ENCODE measurements around the gene TOMT.

TOMT gene

DNA sequence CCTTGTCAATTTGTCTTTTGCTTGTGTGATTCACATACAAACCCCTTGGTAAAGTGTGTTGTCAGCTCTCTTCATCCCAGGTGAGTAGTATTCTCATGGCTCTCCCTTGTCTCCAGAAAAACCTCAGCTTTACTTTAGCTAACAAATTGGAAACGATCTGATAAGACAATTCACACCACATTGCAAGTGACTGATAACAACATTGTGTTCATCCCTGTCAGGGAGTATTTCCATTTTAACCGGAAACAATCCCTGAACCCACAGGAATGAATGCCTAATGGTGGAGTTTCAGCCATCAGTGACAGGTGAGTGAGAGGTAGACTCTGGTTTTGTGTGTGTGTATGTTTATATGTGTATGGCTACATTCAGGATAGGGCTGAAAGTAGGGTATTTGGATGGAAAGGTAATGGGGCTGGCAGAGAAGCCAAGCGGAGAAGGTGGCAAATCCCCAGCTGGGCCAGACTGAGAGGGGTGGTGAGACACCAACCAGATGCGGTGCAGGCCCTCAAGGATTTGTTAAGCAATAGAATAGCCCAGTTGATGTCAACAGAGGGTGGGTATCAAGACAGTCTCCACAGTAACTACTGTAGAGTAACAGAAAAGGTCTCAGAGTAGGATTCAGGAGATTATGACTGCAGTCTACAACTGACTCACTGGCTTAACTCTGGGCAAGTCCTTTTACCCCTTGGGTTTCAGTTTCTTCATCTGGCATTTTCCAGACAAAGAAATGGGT is 17.5 kb upstream of the TOMT start:
- no peak for DNase-seq

DNA sequence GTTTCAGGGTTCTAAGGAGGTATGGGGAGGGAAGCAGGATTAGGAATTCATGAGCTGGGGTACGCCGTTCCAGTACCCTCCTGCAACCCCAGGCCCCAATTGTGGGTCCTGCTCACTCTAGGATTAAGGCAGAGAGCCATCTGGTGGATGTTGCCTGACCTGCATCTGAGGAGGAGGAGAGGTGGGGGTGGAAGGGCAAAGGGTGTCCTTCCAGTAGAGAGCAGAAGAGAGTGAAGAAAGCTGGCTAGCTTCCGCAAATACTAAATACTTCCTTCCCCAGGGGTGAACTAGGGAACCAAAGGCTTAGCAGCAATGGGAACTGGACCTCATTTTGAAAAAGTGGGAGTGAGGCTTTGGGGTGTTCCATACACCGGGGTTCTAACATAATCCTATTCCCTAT is 14.4 kb upstream of the TOMT start:
- DNase-seq, result peak; percentile 81

DNA sequence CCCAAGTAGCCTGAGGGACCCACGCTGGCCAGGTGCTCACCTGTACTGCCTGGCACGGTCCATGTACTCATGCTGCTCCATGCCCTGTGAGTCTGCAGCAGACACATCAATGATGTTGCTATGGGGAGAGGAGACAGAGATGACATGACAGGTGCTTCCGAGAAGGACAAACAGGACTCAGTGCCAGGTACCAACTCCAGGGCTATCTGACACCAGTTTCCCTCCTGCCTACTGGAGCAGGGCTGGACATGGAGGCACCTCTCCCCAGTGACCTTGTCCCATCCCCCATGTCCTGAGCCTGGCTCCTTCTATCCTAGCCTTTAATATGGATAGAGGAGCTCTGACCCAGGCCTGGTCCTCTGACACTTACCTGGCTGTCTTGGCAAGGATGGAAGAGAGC is 7.0 kb upstream of the TOMT start:
- DNase-seq, result no peak

DNA sequence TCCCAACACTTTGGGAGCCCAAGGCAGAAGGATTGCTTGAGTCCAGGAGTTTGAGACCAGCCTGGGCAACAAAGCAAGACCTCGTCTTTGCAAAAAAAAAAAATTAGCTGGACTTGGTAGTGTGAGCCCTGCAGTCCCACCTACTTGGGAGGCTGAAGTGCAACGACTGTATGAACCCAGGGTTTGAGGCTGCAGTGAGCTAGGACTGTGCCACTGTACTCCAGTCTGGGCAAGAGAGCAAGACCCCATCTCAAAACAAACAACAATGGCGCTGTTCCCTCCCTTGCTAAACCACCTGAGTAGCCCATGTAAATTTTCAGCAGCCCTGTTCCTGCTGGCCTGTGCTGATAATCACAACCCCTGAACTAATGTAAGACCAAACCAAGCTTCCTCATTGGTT is 5.7 kb upstream of the TOMT start:
- no peak for DNase-seq

DNA sequence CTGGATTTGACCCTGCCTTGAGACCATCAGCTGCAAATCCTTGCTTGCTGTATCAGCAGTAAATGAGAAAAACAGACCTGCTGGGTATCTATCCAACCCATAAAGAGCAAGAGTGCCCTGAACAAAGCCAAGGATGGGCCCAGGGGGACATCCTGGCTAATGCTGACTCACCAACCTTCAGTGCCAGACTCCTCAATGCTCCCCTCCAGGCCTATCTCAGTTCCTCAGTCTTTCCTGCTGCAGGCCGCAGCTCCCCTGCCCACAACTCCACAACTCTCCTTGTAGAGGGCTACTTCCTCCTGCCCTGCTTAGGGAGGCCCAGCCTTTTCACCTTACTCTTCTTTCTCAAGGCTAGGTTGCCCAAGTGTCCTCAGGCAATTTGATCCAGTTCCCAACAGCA is 5.3 kb upstream of the TOMT start:
- DNase-seq, result peak; percentile 97

DNA sequence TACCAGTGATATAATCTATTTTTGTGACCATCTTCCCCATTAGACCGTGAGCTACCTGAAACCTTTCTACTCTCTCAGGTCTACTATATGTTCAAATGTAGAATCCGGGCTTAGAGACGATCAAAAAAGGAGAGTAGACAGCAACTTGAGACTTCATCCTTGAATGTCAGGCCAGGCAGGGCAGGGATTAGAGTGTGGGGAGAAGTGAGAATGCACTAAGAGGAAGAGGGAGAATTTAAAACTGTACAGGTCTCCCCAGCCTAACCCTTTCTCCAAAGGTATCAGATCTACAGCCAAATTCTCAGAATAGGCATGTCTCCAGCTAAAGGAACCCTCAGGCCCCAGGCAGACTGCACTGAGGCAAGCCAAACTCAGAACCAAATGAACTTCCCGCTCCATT is 3.6 kb upstream of the TOMT start:
- no peak for DNase-seq

DNA sequence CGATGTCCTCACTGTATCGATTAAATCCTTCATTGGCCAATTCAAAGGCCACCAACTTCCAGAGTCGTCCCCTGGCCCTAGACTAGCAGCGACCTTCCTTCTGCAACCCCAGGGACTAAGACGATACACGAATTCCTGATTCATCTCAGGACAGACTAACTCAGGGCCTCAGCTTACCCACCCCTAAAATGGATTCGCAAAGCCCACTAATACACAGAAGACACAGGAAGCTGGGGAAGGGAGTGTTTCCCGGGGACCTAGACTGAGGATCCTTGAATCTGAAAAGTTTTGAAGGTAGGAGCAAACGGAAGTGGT is 3.1 kb upstream of the TOMT start:
- DNase-seq, result no peak

DNA sequence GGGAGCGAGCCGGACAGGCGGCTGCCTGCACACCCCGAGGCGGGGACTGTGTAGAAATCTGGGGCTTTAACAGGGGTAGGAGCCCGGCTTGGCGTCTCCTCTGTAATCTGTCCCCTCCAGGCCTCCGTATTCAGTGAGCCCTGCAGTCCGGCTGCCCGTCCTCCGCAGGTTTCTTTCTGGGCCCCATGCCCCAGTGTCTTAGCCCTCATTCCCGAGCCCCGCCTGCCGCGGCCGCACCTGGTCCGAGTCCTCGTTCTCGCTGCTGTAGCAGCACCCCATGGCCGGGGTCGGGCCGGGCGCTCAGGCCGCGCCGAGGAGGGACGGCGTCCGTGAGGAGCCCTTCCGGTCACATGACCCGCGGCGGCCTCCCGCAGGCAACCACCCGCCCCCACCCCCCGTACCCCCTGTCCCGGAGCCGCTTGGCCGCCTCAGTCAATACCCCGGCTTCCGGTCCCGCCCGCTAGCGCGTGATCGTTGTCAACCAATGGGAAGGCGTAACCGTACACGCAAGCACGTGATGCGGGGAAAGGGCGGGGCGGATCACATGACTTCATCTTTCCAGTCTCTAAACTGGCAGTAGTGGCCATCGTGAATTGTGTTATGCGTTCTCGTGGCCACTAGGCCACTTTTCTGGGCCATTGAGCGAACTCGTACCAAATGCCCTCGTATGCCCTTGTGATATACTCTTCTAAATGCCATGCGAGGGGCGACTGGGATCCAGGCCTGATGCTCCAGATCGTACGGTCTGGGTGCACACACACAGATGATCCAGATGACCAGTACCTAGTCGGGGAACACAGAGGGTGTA is 2.6 kb upstream of the TOMT start, which contains the start of gene LAMTOR1:
Gene LAMTOR1 (minus strand): TSS at position 352 of the 808 bp plus-strand sequence. CDS start 73 bp downstream, at position 279.
- peak; percentile 97 for DNase-seq

DNA sequence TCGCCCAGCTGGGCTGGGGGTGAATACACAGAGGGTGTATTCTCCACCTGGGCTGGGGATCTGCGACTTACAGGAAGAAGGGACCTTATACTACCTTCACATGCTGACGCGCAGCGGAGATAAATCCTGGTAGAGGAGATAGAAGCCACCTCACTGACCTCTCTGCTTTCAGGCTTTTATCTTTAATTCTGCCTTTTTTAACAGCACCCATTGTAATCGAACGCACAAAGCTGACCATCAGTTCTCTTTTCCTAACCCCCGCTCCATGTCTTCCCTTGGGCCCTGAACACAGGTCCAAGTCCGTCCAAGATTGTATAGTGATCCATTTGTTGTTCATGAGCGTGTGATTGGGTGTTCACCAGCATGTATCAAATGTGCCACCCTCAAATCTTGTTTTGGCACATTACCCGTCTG is 2.0 kb upstream of the TOMT start:
- no peak for DNase-seq

DNA sequence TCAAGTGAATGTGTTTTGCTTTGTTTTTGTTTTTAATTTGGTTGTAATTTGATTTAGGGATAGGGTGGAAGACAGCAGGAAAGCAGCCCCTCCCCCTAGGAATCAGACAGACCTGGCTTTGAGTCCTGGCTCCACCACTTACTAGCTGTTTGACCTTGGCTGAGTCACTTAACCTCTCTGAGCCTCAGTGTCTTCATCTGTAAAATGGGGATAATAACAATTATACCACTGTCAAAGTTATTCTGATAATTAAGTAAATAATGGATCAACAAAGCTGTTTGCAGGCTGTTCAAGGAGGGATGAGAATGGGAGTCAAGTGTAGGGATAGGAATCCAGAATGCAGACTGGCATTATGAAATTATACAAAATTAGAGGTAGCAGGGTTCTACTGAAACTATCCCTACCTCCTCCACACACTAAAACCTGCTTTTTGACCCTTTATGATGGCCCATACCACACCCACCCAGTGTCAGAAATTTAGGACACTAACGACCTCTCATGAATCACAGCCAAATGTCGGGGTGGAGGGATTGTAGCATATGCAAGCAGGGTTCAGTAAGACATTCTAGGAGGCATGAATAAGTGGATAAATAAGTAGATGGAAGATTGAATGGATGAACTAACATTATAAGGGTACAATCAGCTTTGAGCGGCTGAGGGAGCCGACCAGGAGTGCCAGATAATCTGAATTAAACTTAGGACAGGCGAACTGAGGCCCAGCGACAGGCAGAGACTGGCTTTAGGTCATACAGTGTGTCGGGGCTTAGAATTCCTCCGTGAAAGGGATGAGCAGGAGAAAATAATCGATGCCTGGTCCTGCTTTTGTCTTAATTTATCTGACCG is 5.8 kb downstream of the TOMT start:
- no peak for DNase-seq

DNA sequence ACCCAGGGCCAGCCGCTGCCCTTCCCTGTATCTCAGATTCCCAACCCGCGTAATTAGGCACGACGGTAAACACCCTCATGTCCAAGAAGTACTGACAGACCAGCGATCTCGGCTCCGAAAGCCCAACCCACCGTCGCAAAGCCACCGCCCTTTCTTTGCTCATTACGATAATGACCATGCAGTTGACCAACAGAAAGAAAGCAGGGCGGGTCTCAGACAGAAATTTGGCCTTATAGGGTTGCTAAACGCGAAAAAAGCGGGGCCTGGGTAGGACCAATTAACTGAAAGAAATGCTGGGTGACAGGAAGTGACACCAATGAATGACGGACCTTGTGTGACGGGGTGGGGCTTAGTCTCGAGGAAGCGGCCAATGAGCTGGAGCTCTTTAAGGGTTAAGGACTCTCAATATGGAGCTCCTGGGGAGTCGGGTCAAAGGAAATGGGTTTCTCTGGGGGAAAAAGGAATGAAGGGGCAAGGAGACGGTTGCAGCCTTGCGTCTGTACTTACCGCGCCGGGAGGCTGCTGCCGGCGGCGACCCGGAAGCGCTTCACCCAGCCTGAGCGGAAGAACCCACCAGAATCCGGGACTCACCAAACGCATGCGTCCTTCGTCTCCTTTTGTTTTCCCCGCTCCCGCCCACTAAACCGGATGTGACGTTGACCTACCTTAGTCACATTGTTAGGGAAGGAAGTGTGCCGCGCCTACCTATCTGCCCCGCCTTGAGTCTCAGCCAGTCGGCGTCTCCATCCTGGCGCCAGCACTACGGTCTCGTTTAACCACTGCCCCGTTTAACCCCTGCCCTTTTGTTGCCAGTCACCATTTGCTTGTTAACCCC is 6.6 kb downstream of the TOMT start, which contains the start of gene ANAPC15:
Gene ANAPC15 (minus strand): TSS at position 553 of the 835 bp plus-strand sequence. CDS start 1,419 bp downstream, outside the sequence.
- DNase-seq, result peak; percentile 98

DNA sequence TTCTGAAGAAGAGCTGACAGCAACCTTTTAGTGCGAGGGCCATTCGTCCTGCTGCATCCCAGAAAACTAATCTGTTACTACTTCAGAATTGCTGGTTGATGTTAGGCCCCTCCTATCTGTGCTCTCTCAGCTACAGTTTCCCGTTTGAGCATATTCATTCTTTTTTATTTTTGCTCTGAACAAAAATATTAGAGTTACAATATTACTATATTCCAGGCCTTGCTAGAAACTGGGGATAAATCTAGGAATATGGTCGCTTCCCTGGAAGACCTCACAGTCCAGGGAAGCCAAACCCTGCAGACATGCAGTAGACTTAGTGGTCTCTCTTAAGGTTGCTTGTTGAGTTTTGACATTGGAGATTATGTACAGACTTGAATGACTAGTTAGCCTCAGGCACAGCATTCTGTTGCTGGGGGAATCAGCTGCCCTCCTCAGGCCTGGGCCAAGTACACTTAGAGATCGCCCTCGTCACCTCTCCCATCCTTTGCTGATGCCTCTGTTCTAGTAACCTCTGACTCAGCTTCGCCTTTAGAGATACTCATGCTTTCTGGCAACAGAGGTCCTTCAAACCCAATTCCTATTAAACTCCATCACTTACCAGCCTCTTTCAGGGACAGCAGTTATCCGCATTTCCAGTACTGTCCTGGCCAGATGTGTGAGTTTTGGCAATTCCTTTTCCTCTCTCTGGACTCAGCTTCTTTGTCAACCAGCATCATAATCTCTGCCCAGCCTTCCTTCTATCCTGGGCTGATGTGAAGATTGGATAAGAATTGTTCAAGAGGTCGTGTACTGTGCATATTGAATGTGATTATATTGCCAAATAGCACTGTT is 7.5 kb downstream of the TOMT start:
- no peak for DNase-seq

DNA sequence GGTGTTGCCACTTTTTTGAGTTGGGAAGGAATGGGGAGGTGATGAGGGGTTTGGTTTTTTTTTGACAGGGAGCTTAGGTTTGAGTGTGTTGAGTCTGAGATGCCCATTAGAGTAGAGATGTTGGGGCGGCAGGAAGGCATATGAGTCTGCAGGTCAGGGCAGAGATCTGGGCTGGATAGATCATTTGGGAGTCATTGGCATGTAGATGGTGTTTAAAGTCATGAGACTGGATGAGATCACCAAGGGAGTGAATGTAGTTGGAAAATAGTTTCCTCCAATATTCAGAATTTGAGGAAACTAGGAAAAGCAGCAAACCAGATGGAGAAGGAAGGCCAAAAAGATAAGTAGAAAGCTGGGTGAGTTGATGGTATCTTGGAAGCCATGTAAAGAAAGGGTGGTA is 8.8 kb downstream of the TOMT start:
- no peak for DNase-seq

DNA sequence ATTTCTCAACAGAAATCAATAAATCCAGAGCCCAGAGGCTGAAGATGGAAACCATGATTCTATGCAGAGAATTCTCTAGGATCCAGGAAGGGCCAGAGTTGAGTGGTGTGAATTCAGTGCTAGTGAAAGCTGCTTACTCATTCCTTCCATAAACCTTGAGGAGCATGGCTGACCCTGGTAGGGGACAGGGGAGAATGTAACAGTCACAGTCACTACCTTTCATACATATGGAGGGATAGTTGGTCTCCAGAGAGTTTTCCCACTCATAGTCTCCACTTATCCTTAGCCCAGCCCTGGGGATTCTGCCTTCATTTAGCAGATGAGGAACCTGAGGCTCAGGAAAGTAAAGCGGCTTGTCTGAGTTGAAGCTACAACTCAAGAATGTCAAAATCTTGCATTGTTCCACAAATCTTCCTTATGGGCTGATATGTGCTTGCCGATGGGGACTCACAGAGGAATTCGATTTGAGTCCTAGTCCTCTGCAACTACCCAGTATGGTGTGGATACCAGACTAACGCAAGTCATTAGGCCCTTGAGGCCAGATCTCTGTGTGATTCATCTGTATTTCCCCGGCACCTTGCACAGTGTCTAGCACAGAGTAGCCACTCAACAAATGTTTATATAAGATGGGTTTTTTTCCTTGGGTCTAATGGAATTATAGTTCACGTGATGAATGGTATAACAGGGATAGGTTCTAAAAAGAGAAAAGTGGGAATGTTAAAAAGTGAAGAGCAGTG is 10.5 kb downstream of the TOMT start:
- no peak for DNase-seq

DNA sequence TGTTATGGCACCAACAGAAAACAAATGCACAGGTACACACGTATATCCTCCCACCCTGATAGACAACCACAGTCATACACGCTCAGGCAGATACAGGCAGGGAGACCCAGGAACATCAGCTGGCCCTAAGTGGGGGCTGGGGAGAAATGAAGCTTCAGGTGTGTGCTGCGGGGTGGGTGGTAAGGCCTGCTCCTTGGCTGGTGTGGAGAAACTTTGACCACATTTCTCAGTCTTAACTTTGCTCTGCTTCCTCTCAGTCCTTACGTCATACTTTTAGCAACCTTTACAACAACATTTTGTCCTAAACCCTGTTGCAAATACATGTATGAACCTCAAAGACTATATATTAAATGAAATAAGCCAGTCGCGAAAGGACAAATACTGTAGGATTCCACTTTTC is 13.5 kb downstream of the TOMT start:
- no peak for DNase-seq

DNA sequence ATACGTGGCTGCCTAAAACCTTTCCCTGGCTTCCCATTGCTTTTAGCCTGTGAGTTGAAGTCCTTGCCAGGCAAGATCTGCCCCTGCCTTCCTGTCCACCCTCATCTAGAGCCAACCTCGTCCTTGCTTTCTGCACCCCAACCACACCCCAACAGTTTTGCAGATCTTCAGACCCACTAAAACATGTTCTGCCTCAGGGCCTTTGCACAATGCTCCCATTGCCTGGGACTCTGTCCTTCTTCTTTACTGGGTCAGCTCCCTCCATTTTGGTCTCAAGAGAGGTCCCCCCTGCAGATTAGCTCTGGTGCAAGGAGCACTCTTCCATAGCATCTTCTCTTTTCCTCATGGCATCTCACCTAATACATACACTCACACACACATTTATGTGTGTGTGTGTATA is 15.2 kb downstream of the TOMT start:
- no peak for DNase-seq

DNA sequence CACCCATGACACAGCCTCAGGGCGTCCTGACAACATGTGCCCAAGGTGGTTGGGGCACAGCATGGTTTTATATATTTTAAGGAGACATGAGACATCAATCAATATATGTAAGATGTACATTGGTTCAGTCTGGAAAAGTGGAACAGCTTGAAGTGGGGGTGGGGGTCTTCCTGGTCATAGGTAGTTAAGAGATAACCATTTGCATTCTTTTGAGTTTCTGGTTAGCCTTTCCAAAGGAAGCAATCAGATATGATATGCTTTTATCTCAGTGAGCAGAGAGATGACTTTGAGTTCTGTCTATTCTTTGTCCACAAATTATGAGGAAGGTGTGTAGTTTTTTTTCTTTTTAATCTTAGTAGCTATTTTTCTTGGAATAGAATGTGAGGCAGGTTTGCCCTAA is 16.9 kb downstream of the TOMT start:
- no peak for DNase-seq

DNA sequence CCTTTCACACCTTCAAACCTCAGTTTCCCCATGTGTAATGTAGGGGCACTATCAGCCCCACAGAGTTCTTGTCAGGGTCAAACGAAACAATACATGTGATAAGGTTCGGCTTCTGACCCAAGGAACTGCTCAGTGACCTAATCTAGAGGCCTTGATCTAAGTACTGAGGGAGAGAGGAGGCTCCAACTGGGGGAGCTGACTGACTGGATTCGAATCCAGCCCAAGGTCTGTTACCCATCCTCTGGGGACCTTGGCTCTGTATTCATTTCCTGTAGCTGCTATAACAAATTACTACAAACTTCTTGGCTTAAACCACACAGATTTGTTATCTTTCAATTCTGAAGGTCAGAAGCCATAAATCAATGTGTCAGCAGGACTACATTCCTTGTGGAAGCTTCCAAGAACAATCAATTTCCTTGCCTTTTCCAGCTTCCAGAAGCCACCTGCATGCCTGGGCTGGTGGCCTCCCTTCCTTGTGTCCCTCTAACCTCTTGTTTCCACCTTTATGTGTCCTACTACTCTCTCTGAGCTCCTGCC is 17.5 kb downstream of the TOMT start:
- no peak for DNase-seq

DNA sequence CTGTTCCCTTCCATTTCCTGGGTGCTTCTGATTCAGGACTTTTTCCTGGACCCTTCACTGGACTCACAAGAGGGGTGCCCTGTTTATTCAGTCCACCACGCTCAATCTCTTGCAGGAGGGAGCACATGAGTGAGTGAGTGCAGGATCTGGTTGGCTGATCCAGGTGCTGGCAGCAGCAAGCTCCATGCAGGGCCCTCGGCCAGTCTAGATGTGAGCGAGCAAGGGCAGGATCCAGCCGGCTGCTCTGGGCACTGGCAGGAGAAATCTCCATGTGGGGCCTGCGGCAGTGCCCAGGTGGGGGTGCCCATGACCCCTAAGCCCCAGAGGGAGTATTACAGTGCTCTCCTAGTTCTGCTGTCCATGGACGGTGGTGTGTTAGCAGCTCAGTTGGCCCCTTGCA is 18.3 kb downstream of the TOMT start:
- DNase-seq, result no peak

DNA sequence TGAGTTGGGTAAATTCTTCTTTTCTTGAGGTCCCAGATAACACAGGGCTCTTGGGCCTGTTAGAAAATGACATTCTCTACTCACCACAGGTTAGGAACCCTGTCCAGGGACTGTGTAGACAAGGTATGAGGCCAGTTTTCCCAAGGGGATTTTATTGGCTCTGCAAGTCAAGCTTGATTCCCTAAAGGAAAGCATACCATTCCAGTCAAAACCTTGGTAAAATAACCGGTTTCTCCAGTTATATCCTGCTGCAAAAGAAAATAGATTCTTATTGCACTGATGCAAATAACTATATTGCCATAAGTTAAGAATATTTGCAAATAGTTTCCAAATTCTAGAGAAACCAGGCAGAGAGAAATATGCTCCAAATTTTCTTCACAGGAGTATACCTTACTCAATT is 20.2 kb downstream of the TOMT start:
- no peak for DNase-seq

DNA sequence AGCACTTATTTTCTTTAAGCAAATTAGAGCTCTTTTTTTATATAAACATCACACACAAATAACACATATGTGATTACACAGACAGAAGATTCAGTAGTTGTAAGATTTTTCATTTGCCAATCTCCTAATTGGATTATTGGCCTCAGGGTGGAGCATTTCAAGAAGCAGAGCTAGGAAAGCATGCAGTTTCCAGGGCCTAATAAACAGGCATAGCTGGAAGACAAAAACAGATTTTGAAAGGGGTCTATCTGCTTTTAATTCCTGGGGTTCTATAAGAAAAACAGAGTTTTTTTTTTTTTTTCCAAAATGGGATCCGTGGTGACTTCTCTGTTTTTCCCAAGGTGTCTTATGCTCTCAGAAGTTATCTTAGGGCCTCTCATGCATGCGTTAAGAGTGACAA is 22.2 kb downstream of the TOMT start:
- no peak for DNase-seq

Data from GDM1 (cell line).